Vagina (tissue), 2 donors: ENCODE measurements around the gene TPRN. TPM values are rescaled to one million over a fixed set of nuclear protein-coding genes. Genes with fewer than 3 reads are reported as not detected.
"Not testable (repeated sequence)": the region's sequence is repeated elsewhere in the genome, so short reads cannot be mapped to it uniquely, and the experiment has no call there.

ENCODE experiments used
- DNase-seq, 2 donors: peaks; one replicate each; pipeline ENCODE4 v3.0.0-alpha.2; 2017; ENCODE audit errors: extremely low spot score in 2 of 2
- H3K27ac ChIP-seq: fragments of 200-600 bp; sonication (generic); one replicate; pipeline ENCODE4 v1.5.1; 2019
- H3K27me3 ChIP-seq: fragments of 200-600 bp; sonication (generic); one replicate; pipeline ENCODE4 v1.5.1; 2019
- H3K36me3 ChIP-seq, 2 donors: fragments of 200-600 bp; sonication (generic); one replicate each; pipeline ENCODE4 v1.5.1; 2017 to 2019
- H3K4me1 ChIP-seq: fragments of 200-600 bp; sonication (generic); one replicate; pipeline ENCODE4 v1.5.1; 2019
- H3K4me3 ChIP-seq, 2 donors: fragments of 200-600 bp; sonication (generic); 1 replicate in 1 of 2; 2 replicates in 1 of 2; pipeline ENCODE4 v1.5.1; 2016 to 2019
- H3K9me3 ChIP-seq: fragments of 200-600 bp; sonication (generic); one replicate; pipeline ENCODE4 v1.5.1; 2019
- POLR2A ChIP-seq, 2 donors: fragments of 450-650 bp; IDR thresholded peaks; one replicate each; pipeline ENCODE4 v1.6.1; 2017; ENCODE audit warnings: antibody characterized with exemption in 2 of 2, mild to moderate bottlenecking in 2 of 2, moderate library complexity in 2 of 2
- POLR2AphosphoS5 ChIP-seq, 2 donors: sonication (generic); formaldehyde crosslinking; IDR thresholded peaks; one replicate each; pipeline ENCODE4 v1.9.0; 2017; ENCODE audit warnings: antibody characterized with exemption in 2 of 2, mild to moderate bottlenecking in 2 of 2, low read depth in 1 of 2; ENCODE audit not compliant: insufficient read depth in 1 of 2
- intact Hi-C: fragments of 100-400 bp; cut with DNase I; formaldehyde crosslinking; loops from one replicate; pipeline ENCODE4 v1.15.1; 2023
- total RNA-seq: library from RNA; depleted of rRNA; stranded (reverse); fragments of >200 nt; gene quantifications from one replicate; pipeline ENCODE4 v1.2.3, GENCODE V29; 2016
- TF ChIP-seq, protein P1 (sequence below), 3 experiments: fragments of 450-650 bp in 2 of 3; fragments of 200-600 bp in 1 of 3; sonication (generic) in 1 of 3; IDR thresholded peaks; one replicate each; pipeline ENCODE4 v1.5.1; 2017 to 2019; ENCODE audit warnings: antibody characterized with exemption in 3 of 3, mild to moderate bottlenecking in 2 of 3, moderate library complexity in 2 of 3

TPRN gene
- total RNA-seq, 1 donor from 2014 or later: 6.9 TPM

DNA sequence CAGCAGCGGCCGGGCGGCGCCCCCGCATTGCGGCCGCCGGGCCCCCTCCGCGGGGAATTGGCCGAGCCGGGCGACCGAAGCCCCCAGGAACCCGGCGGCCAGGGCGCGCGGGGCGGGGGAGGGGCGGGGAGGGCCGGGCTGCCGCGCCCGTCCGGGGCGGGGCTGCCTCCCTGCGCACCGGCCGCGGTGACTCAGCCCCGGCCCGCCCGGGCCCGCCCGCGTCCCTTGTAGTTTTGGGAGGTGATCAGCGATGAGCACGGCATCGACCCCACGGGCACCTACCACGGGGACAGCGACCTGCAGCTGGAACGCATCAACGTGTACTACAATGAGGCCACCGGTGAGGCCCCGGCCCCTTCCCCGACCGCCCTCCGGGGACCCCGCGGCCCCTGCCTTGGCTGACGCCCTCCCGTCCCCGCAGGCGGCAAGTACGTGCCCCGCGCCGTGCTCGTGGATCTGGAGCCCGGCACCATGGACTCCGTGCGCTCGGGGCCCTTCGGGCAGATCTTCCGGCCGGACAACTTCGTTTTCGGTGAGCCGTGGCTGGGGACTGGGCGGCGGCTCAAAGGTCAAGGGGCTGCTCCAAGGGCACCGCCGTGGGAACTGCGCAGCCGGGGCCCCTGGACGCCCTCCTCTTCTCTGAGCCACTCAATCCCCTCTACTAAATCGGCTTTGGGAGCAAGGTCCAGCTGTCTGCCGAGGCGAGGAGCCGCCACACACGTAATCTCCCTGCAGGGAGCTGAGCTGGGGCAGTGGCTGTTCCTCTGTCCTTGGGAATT lies 41.1 kb upstream of the TPRN start:
- Histone ChIP-seq H3K36me3 (peaks cover 0 to 14% of the 10 kb centered on the region in 2 donors), H3K27ac (peak overlapping the region; percentile 78), H3K27me3 (no peaks in the 10 kb centered on the region), H3K4me1 (peaks cover 62% of the 10 kb centered on the region), H3K9me3 (no peaks in the 10 kb centered on the region), H3K4me3 (peak overlapping the region; percentile 66 to 99)
- intact Hi-C loops: no loop called here
- TF ChIP-seq, protein P1, sequence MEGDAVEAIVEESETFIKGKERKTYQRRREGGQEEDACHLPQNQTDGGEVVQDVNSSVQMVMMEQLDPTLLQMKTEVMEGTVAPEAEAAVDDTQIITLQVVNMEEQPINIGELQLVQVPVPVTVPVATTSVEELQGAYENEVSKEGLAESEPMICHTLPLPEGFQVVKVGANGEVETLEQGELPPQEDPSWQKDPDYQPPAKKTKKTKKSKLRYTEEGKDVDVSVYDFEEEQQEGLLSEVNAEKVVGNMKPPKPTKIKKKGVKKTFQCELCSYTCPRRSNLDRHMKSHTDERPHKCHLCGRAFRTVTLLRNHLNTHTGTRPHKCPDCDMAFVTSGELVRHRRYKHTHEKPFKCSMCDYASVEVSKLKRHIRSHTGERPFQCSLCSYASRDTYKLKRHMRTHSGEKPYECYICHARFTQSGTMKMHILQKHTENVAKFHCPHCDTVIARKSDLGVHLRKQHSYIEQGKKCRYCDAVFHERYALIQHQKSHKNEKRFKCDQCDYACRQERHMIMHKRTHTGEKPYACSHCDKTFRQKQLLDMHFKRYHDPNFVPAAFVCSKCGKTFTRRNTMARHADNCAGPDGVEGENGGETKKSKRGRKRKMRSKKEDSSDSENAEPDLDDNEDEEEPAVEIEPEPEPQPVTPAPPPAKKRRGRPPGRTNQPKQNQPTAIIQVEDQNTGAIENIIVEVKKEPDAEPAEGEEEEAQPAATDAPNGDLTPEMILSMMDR (IDR thresholded peaks at IDR 0.05): no peak
- TF ChIP-seq POLR2AphosphoS5 (IDR thresholded peaks at IDR 0.05; ENCODE audit: insufficient read depth in 1 of 2, low read depth in 1 of 2) (peak in 1 of 2 donors; percentile 60), POLR2A (IDR thresholded peaks at IDR 0.05) (no peak)
- no peak for DNase-seq

DNA sequence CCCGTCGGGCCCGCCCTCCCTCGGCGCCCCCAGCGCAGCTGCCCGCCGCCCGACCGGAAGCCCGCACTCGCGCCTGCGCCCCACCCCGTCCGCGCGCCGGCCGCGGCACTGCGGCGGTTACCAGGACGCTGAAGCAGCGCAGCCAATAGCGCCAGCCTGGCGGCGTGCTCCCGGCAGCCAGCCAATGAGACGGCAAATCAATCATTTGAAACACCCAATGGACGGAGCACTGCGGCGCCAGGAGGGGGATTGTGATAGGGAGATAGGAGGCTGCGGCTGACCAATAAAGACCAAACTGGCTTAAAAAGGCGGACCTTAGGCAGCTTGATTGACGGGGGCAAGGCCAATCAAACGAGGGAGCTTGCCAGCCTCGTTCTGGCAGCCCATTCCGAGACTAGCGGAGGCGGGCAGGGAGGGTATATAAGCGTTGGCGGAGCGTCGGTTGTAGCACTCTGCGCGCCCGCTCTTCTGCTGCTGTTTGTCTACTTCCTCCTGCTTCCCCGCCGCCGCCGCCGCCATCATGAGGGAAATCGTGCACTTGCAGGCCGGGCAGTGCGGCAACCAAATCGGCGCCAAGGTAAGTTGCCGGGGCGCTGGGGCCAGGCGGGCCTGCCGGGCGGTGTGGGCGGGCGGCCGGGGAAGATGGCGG lies 40.4 kb upstream of the TPRN start, which contains the start of gene TUBB4B:
Gene TUBB4B (plus strand): TSS at position 447 of the 649 bp plus-strand sequence. CDS start 74 bp downstream, at position 521.
- no peaks in the 10 kb centered on the region for H3K9me3 ChIP-seq
- peak; percentile 100 for DNase-seq
- H3K27ac ChIP-seq: peak within 1 kb of the TSS; percentile 78
- H3K36me3 ChIP-seq: peaks cover 0 to 14% of the 10 kb centered on the region in 2 donors
- H3K4me3 ChIP-seq: peak within 1 kb of the TSS; percentile 66 to 99
- TF ChIP-seq POLR2A (IDR thresholded peaks at IDR 0.05) (peak in 1 of 2 donors; percentile 100), POLR2AphosphoS5 (IDR thresholded peaks at IDR 0.05; ENCODE audit: insufficient read depth in 1 of 2, low read depth in 1 of 2) (peak; percentile 89 to 100)
- TF ChIP-seq, protein P1 (IDR thresholded peaks at IDR 0.05): peak in 1 of 3 experiments; percentile 15
- no peaks in the 10 kb centered on the region for H3K27me3 ChIP-seq
- H3K4me1 ChIP-seq: peaks cover 69% of the 10 kb centered on the region
- intact Hi-C loops: no loop called here

DNA sequence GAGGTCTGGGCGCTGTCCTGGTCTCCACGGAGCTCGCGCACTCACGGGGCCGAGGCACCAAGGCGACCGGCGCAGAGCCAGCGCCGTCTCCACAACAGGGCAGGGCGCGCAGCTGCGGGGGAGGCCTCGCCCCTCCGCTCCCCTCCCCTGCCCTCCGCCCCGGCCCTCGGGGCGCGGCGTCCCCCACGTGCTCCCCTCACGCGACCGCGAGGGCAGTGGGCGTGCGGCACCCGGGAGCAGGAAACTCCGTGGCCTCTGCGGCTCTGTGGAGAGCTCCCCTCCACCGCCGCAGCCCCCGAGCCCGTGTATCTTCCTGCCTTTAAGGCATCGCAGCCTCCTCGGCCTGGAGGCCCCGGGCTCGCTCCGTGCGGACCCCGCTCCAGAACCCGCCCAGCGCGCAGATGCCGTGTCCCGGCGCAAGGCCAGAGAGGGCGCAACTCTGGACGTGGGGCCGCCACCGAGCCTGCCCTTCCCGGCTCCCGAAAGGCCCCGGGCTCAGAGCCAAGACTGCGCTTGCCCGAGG lies 39.8 kb upstream of the TPRN start:
- H3K36me3 ChIP-seq: peaks cover 0 to 14% of the 10 kb centered on the region in 2 donors

DNA sequence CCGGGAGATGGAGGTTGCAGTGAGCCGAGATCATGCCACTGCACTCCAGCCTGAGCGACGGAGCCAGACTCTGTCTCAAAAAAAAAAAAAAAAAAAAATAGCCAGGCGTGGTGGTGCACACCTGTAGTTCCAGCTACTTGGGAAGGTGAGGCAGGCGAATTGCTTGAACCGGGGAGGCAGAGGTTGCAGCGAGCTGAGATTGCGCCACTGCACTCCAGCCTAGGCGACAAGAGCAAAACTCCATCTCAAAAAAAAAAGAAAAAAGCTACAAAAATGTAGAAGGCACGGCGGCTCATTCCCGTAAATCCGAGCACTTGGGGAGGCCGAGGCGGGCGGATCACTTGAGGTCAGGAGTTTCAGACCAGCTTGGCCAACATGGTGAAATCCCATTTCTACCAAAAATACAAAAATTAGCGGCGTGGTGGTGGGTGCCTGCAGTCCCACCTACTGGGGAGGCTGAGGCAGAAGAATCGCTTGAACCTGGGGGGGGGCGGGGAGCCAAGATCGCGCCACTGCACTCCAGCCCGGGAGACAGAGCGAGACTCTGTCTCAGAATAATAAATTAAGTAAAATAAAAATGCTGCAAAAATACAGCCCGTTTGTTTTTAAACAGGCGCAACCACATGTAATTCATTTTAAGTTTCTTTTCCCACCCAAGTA lies 39.1 kb upstream of the TPRN start:
- intact Hi-C loops, DNase-seq, H3K9me3 ChIP-seq, H3K27me3 ChIP-seq: not testable (repeated sequence)
- peak overlapping the region; percentile 76 for H3K27ac ChIP-seq
- H3K4me1 ChIP-seq: peaks cover 72% of the 10 kb centered on the region
- peak overlapping the region; percentile 66 to 75 for H3K4me3 ChIP-seq
- H3K36me3 ChIP-seq: peaks cover 0 to 14% of the 10 kb centered on the region in 2 donors

More for the DNA sequence above, 39.8 kb upstream of the TPRN start:
- TF ChIP-seq, protein P1 (IDR thresholded peaks at IDR 0.05): no peak
- no peak for TF ChIP-seq POLR2A (IDR thresholded peaks at IDR 0.05)
- no peak for TF ChIP-seq POLR2AphosphoS5 (IDR thresholded peaks at IDR 0.05; ENCODE audit: insufficient read depth in 1 of 2, low read depth in 1 of 2)
- Histone ChIP-seq H3K4me1 (peaks cover 75% of the 10 kb centered on the region), H3K9me3 (no peaks in the 10 kb centered on the region), H3K27ac (peak overlapping the region; percentile 76), H3K27me3 (no peaks in the 10 kb centered on the region), H3K4me3 (peak overlapping the region; percentile 66 to 75)
- DNase-seq: no peak
- intact Hi-C loops: no loop called here
